SU-DHL-6 (cell line): ENCODE data around the gene LBH.

Experiments
- H2AFZ ChIP-seq: fragments of 200-600 bp; sonication (generic); 2 replicates; pipeline ENCODE4 v1.6.1; 2014; ENCODE audit warnings: low read depth, mild to moderate bottlenecking, moderate library complexity, mixed read lengths, antibody characterized with exemption, low read length; ENCODE audit not compliant: severe bottlenecking
- H3F3A ChIP-seq: fragments of 200-600 bp; shearing (Covaris generic); 2 replicates; pipeline ENCODE4 v1.6.0; 2016; ENCODE audit warnings: antibody characterized with exemption, mild to moderate bottlenecking; ENCODE audit not compliant: insufficient read depth
- H3K27ac ChIP-seq: fragments of 200-600 bp; sonication (generic); 2 replicates; pipeline ENCODE4 v1.5.1; 2016; ENCODE audit warnings: low read depth, mild to moderate bottlenecking, low read length, moderate library complexity, mixed read lengths
- H3K27me3 ChIP-seq: fragments of 200-600 bp; sonication (generic), shearing (Covaris generic); 2 replicates; pipeline ENCODE4 v1.6.0; 2014; ENCODE audit warnings: mild to moderate bottlenecking, low read length
- H3K36me3 ChIP-seq: fragments of 200-600 bp; sonication (generic); 2 replicates; pipeline ENCODE4 v1.6.1; 2014; ENCODE audit warnings: mild to moderate bottlenecking, low read length, mixed read lengths
- H3K4me2 ChIP-seq: fragments of 300-600, 200-600 bp; shearing (Covaris generic), sonication (generic); 2 replicates; pipeline ENCODE4 v1.6.0; 2014; ENCODE audit warnings: low read length, low read depth, mild to moderate bottlenecking; ENCODE audit not compliant: poor library complexity, severe bottlenecking
- H3K4me3 ChIP-seq: fragments of 200-600 bp; sonication (generic); 2 replicates; pipeline ENCODE4 v1.5.1; 2014; ENCODE audit warnings: antibody characterized with exemption, low read length, mild to moderate bottlenecking, mixed read lengths; ENCODE audit not compliant: insufficient read depth, poor library complexity, severe bottlenecking
- H3K79me2 ChIP-seq: fragments of 200-600 bp; sonication (generic); 2 replicates; pipeline ENCODE4 v1.6.1; 2014; ENCODE audit warnings: mild to moderate bottlenecking, low read length, moderate library complexity; ENCODE audit not compliant: insufficient read depth
- H3K9ac ChIP-seq: fragments of 200-600 bp; sonication (generic); 2 replicates; pipeline ENCODE4 v1.7.0; 2014; ENCODE audit warnings: mild to moderate bottlenecking, low read length
- H3K9me2 ChIP-seq: fragments of 200-600 bp; sonication (generic); replicated peaks from 2 replicates; pipeline ENCODE4 v1.6.1; 2014; ENCODE audit warnings: low read length; ENCODE audit not compliant: insufficient read depth
- H3K9me3 ChIP-seq: fragments of 200-600 bp; sonication (generic); 2 replicates; pipeline ENCODE4 v1.6.1; 2014; ENCODE audit warnings: low read length, mixed read lengths; ENCODE audit not compliant: insufficient read depth
- H4K20me1 ChIP-seq: fragments of 200-600 bp; sonication (generic); 2 replicates; pipeline ENCODE4 v1.6.1; 2014; ENCODE audit warnings: low read depth, mild to moderate bottlenecking, antibody characterized with exemption, low read length, moderate library complexity, mixed read lengths
- CTCF ChIP-seq: fragments of 200-600 bp; sonication (generic); IDR thresholded peaks from one replicate; pipeline ENCODE4 v1.5.1; 2017; ENCODE audit warnings: antibody characterized with exemption, mild to moderate bottlenecking, low read length, moderate library complexity; ENCODE audit not compliant: insufficient read depth, poor library complexity, severe bottlenecking
- EZH2phosphoT487 ChIP-seq: fragments of 200-600 bp; sonication (generic), shearing (Covaris generic); conservative IDR thresholded peaks from 2 replicates; pipeline ENCODE4 v1.6.1; 2018; ENCODE audit warnings: mild to moderate bottlenecking, antibody characterized with exemption, low read length, moderate library complexity, mixed read lengths

LBH gene

GRCh38 chr2:30259827-30260679 is 28.7 kb downstream of the LBH start:
- Histone ChIP-seq H3K4me3 (no peak overlapping the region), H3K9me2 (no peaks in the 10 kb centered on the region), H3K9me3 (no peaks in the 10 kb centered on the region), H4K20me1 (no peaks in the 10 kb centered on the region), H2AFZ (no peak overlapping the region), H3K79me2 (no peaks in the 10 kb centered on the region), H3K9ac (no peak overlapping the region), H3K4me2 (no peak overlapping the region), H3K36me3 (no peaks in the 10 kb centered on the region), H3F3A (no peaks in the 10 kb centered on the region), H3K27ac (no peak overlapping the region), H3K27me3 (no peaks in the 10 kb centered on the region)
- TF ChIP-seq EZH2phosphoT487 = no peak
- no peak for TF ChIP-seq CTCF

- no peaks in the 10 kb centered on the region for H3K9me2 ChIP-seq
- TF ChIP-seq EZH2phosphoT487 (no peak), CTCF (no peak)
- H3K27me3 ChIP-seq = no peaks in the 10 kb centered on the region
- no peak overlapping the region for H3K27ac ChIP-seq
- H3K4me3 ChIP-seq = no peak overlapping the region
- no peaks in the 10 kb centered on the region for H3K9me3 ChIP-seq
- H3K9ac ChIP-seq = no peak overlapping the region
- no peaks in the 10 kb centered on the region for H3K79me2 ChIP-seq
- no peak overlapping the region for H2AFZ ChIP-seq
- H3K36me3 ChIP-seq = no peaks in the 10 kb centered on the region
- no peaks in the 10 kb centered on the region for H3F3A ChIP-seq
- H4K20me1 ChIP-seq = no peaks in the 10 kb centered on the region
- no peak overlapping the region for H3K4me2 ChIP-seq
These were observed 29.6 kb downstream of the LBH start for GRCh38 chr2:30260941-30261340.

GRCh38 chr2:30261695-30262211 is 30.4 kb downstream of the LBH start:
- Histone ChIP-seq H3K9me3 (no peaks in the 10 kb centered on the region), H2AFZ (no peak overlapping the region), H3K4me3 (no peak overlapping the region), H3K27me3 (no peaks in the 10 kb centered on the region), H3K4me2 (no peak overlapping the region), H3F3A (no peaks in the 10 kb centered on the region), H3K9me2 (no peaks in the 10 kb centered on the region), H4K20me1 (no peaks in the 10 kb centered on the region), H3K9ac (no peak overlapping the region), H3K79me2 (no peaks in the 10 kb centered on the region), H3K36me3 (no peaks in the 10 kb centered on the region), H3K27ac (no peak overlapping the region)
- TF ChIP-seq EZH2phosphoT487 (no peak), CTCF (no peak)
